Stomach smooth muscle (tissue), 2 donors: ENCODE measurements around the gene TMA7B.
"Not testable (repeated sequence)": the region's sequence is repeated elsewhere in the genome, so short reads cannot be mapped to it uniquely, and the experiment has no call there.

Source experiments
- H3K27ac ChIP-seq: one replicate; pipeline ENCODE4 v1.7.0; 2013; ENCODE audit warnings: mild to moderate bottlenecking, low read length, inconsistent platforms
- H3K27me3 ChIP-seq, 2 donors: one replicate each; pipeline ENCODE4 v1.7.0; 2013; ENCODE audit warnings: low read length in 2 of 2; ENCODE audit not compliant: insufficient read depth in 2 of 2, control insufficient read depth in 1 of 2
- H3K36me3 ChIP-seq, 2 donors: one replicate each; pipeline ENCODE4 v1.7.0; 2013; ENCODE audit warnings: low read length in 2 of 2; ENCODE audit not compliant: control insufficient read depth in 2 of 2, insufficient read depth in 2 of 2
- H3K4me1 ChIP-seq: one replicate; pipeline ENCODE4 v1.7.0; 2013; ENCODE audit warnings: low read length; ENCODE audit not compliant: control insufficient read depth, insufficient read depth
- H3K4me3 ChIP-seq, 2 donors: one replicate each; pipeline ENCODE4 v1.7.0; 2013; ENCODE audit warnings: low read length in 2 of 2
- H3K9ac ChIP-seq, 2 donors: one replicate each; pipeline ENCODE4 v1.7.0; 2013; ENCODE audit warnings: low read length in 2 of 2, mild to moderate bottlenecking in 1 of 2
- H3K9me3 ChIP-seq, 2 donors: one replicate each; pipeline ENCODE4 v1.7.0; 2013; ENCODE audit warnings: low read length in 2 of 2; ENCODE audit not compliant: control insufficient read depth in 2 of 2
- donor health status: healthy.
- donor health status: Pancreatic carcinoma.

The TMA7B gene

DNA sequence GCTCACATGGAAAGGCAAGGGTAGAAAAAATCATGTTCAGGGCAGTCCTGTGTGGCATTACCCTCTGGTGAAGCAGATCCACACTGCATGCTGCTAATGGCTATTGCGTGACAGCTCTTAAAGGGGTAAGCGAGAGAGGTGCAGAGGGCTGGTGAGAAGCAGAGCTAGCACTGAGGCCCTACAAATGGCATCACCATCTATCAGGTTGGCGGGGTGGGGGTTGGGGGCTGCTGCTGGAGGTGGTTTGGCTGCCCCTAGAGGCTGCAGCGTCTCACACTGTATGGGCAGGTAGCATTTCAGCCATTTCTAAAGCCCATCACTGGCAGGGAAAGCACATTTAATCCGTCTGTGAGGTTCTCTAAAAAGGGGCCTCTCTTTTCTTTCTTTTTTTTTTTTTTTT is 16.9 kb upstream of the TMA7B start:
- H3K4me1 ChIP-seq = no peaks in the 10 kb centered on the region
- no peaks in the 10 kb centered on the region for H3K9me3 ChIP-seq
- peaks cover 2 to 3% of the 10 kb centered on the region in 2 donors for H3K27me3 ChIP-seq
- no peaks in the 10 kb centered on the region for H3K36me3 ChIP-seq
- no peak overlapping the region for H3K27ac ChIP-seq
- no peak overlapping the region for H3K4me3 ChIP-seq
- no peak overlapping the region for H3K9ac ChIP-seq

DNA sequence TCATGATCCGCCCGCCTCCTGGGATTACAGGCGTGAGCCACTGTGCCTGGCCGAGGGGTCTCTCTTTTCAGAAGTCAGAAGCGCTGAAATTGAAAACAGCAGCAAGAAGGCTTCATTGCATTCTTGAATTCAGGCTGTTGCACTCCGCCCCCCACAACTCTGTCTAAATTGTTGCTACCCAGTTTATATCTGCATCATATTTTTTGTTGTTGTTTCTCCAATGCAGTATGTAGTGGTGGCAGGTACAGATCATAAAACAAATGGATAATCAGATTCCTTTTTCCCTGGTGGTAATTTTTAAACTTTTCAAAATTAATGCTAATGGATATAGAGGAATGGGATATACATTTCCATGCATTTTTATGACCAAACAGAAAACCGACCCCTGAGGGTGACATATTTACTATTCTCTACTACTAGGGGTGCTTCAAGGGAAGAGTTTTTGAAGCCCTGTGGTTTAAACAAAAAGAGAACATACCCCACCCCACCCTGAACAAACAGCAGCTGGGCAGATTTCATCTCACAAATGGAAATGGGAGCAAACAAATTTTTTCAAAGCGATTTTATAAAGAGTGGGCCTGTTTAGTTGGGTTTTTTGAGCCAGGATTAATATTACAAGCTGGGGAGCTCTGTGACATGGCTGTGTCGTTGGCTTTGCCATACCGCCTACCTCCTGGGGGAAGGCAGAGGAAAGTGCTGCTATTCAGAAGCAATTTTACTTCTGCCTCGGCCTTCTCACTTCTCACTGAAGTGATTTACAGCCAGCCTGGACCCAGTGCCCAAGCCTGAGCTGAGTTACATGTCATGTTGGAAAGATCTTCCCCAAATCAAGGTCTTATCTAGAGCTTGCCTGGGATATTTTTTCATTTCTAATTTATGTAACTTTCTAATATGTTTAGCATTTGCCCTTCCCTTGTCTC is 16.0 kb upstream of the TMA7B start:
- no peak overlapping the region for H3K4me3 ChIP-seq
- no peak overlapping the region for H3K9ac ChIP-seq
- H3K4me1 ChIP-seq = no peaks in the 10 kb centered on the region
- no peaks in the 10 kb centered on the region for H3K36me3 ChIP-seq
- no peaks in the 10 kb centered on the region for H3K9me3 ChIP-seq
- peaks cover 2 to 3% of the 10 kb centered on the region in 2 donors for H3K27me3 ChIP-seq
- no peak overlapping the region for H3K27ac ChIP-seq

DNA sequence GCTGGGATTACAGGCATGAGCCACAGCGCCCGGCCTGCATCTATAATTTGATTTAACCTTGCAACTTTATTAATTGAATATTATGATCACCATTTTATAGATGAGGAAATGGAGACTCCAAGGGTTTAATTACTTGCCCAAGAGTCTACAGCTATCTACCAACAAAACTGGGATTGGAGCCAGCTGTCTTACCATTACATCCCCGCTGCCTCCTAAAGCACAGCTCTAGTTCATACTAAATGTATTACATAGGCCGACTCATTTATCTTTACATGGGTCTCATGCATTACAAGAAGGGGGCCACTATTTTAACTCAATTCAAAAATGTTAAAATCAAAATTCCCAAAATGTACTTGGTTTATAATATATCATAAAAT is 14.1 kb upstream of the TMA7B start:
- Histone ChIP-seq H3K36me3 (no peaks in the 10 kb centered on the region), H3K4me1 (no peaks in the 10 kb centered on the region), H3K27me3 (peaks cover 3 to 8% of the 10 kb centered on the region in 2 donors), H3K9ac (no peak overlapping the region), H3K9me3 (peaks cover 0 to 2% of the 10 kb centered on the region in 2 donors), H3K4me3 (no peak overlapping the region), H3K27ac (no peak overlapping the region)

DNA sequence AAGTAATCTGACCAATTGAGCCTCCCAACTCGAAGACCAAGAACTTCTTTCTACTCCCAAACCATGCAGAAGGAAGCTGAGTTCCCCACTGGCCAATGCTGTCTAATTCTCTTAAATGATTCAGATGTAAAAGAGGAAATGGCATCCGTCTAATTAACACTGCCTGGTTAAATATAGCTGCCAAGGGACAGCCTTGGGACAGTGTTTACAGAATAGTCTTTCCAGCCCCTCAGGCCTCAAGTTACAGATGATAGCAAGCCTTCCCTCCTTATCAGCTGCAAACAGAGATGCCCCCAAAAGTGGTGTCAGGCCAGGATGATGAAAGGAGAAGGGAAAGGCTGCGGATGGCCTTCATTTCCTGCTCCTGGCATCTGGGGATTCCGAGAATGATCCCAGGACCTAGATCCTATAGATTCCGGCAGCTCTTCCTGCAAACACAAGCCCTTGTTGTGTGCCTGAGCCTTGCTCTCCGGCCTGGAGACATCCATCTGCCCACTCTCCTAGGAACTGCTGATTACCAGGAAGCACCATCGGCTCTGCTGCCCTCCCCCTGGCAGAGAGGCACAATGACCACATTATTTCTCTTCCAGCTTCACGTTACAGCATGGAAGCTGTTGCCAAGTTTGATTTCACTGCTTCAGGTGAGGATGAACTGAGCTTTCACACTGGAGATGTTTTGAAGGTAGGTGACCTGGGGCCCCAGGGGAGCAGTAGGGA is 13.5 kb upstream of the TMA7B start:
- no peaks in the 10 kb centered on the region for H3K36me3 ChIP-seq
- H3K27me3 ChIP-seq = peaks cover 3 to 8% of the 10 kb centered on the region in 2 donors
- H3K4me3 ChIP-seq = no peak overlapping the region
- no peaks in the 10 kb centered on the region for H3K4me1 ChIP-seq
- no peak overlapping the region for H3K27ac ChIP-seq
- no peak overlapping the region for H3K9ac ChIP-seq
- H3K9me3 ChIP-seq = peaks cover 0 to 2% of the 10 kb centered on the region in 2 donors

DNA sequence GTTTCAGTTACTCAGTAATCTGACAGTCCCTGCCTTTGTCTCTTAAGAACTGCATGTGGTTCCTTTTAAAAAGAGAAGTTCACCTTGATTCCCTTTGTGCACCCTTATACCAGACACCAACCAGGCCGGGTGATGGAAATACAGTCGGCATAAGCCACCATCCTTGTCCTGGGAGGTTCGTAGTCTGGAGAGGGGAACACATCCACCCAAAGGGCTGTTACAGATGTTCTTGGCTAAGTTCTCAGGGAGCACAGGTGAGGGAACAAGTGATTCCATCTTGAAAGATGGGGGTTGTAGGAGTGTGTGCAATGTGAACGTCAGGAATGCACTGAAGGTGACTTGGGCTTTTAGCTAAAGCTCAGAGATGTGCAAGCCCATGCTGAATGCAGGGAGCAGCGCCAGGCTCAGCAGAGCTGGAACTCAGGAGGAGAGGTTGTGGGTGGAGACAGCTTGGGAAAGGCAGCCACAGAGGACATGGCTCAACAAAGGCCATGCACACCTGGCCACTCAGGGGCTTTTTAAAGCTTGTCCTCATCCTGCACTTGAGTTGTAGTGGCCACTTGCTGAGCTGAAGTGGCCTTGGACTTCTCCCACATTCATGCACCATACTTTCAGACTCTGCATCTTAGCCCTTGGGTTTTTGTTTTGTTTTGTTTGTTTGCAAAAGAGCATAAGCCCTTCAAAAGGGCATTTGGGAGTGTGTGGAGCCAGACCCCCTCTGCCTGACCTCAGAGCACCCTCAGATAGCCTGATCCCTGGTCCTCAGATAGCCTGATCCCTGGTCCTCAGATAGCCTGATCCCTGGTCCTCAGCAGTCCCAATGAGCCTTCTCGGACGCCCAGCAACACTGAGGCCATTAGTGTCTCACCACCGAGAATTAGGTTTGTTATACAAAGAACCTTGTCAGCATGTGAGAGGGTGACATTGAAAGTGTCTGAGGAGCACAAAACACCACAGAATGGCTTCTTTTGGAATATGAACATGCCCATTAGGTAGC is 12.7 kb upstream of the TMA7B start:
- Histone ChIP-seq H3K9ac (no peak overlapping the region), H3K9me3 (peaks cover 0 to 2% of the 10 kb centered on the region in 2 donors), H3K4me1 (no peaks in the 10 kb centered on the region), H3K4me3 (no peak overlapping the region), H3K27ac (no peak overlapping the region), H3K27me3 (peaks cover 3 to 8% of the 10 kb centered on the region in 2 donors), H3K36me3 (no peaks in the 10 kb centered on the region)

DNA sequence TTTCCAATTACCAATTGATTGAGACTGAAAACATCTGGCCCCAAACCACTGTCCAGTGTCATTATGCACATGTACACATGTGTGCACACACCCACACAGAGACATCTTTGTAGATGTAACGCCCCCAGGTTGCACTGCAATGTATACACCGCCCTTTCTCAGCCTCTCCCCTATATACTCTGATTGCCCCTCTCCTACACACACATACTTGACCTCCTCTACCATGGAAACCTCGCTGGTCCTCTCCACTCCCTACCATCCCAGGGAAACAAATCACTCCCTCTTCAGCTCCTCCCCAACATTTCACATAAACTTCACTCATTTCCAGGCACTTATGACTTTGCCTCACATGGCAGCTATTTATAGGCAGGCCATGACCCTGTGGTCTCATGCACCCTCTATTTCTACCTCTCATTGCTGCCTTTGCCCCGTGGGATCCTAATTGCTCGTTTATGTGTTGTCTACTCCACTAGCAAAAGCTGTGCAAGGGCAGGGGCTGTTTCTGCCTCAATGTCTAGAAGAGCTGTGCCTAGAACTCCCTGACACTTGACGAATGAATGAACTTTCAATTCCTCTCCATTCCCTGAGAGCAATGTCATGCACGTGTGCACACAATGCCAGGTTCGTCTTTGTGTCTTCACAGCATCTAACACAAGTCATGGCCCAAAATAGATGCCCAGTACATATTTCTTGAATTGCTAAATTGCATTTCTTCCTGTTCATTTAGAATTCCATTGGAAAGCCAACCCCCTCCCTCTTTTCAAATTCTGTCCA is 10.0 kb upstream of the TMA7B start:
- Histone ChIP-seq H3K9me3 (peaks cover 0 to 2% of the 10 kb centered on the region in 2 donors), H3K27me3 (peaks cover 0 to 6% of the 10 kb centered on the region in 2 donors), H3K4me3 (no peak overlapping the region), H3K27ac (no peak overlapping the region), H3K4me1 (no peaks in the 10 kb centered on the region), H3K36me3 (no peaks in the 10 kb centered on the region), H3K9ac (no peak overlapping the region)

DNA sequence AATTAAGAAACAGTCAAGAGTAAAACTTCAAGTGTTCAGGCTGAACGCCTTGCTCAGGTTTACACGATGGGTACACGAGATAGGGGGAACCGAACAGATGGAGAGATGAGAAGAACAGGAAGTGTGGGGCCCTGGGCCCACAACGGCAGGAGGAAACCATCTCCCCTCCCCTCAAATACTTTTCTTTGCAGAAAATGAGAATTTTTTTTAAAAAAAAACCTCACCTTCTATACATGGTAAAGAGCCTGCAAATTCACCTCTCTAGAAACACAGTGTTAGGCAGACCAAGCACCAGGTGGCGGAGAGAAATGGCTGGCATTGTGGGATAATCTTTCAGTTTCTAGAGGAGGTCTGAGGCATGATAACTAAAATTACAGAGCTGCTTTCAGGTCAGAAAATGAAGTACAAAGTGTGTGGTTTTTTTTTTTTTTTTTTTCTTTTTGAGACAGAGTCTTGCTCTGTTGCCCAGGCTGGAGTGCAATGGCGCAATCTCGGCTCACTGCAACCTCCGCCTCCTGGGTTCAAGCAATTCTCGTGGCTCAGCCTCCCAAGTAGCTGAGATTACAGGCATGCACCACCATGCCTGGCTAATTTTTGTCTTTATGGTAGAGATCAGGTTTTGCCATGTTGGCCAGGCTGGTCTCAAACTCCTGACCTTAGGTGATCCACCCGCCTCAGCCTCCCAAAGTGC is 8.4 kb upstream of the TMA7B start:
- H3K4me1 ChIP-seq, H3K9ac ChIP-seq, H3K4me3 ChIP-seq, H3K27me3 ChIP-seq, H3K36me3 ChIP-seq, H3K9me3 ChIP-seq, H3K27ac ChIP-seq: not testable (repeated sequence)

DNA sequence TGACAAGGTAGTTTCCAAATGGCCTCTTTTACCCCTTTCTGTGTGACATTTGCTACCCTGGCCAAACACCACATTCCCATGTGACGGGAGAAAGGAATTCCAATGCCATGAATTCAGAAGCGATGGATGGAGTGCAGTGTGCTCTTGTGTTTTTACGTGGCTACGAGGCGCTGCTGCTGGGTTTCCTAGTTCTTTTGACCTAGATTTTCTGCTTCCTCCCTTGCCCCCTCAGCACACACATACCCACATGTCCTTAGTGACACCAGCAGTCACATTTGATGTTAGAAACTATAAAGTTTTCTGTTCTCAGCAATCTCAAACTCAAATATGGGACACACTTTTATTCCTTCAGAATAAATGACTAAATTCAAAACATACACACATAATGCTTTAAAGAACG is 7.8 kb upstream of the TMA7B start:
- Histone ChIP-seq H3K36me3 (no peaks in the 10 kb centered on the region), H3K27me3 (peaks cover 0 to 6% of the 10 kb centered on the region in 2 donors), H3K9ac (no peak overlapping the region), H3K9me3 (peaks cover 0 to 2% of the 10 kb centered on the region in 2 donors), H3K4me3 (no peak overlapping the region), H3K27ac (no peak overlapping the region), H3K4me1 (no peaks in the 10 kb centered on the region)

DNA sequence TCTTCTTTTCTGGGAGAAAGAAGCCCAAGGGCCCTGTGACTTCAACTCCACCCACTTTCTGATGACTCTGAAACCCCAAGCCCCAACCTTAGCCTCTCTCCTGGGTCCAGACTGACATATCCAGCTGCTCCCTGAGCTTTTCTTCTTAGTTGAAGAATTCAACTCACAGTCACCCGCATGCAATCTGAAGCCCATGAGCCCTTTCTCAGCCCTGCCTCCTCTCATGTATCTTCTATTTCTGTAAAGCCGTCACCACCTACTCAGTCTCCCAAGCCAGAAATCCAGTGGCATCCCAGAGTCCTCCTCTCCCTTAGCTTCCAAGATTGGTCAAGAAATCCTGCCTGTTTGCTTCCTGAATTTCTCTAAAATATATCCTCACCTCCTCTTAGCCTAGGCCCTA is 7.1 kb upstream of the TMA7B start:
- peaks cover 0 to 2% of the 10 kb centered on the region in 2 donors for H3K9me3 ChIP-seq
- no peak overlapping the region for H3K9ac ChIP-seq
- no peak overlapping the region for H3K27ac ChIP-seq
- H3K4me1 ChIP-seq = no peaks in the 10 kb centered on the region
- no peak overlapping the region for H3K4me3 ChIP-seq
- peaks cover 0 to 6% of the 10 kb centered on the region in 2 donors for H3K27me3 ChIP-seq
- no peaks in the 10 kb centered on the region for H3K36me3 ChIP-seq
